Endothelial cell of hepatic sinusoid (primary cell): ENCODE measurements around the gene PGM1.
"Not testable (repeated sequence)": the region's sequence is repeated elsewhere in the genome, so short reads cannot be mapped to it uniquely, and the experiment has no call there.

ENCODE experiments used
- in situ Hi-C: cut with HindIII; loops from 2 replicates; pipeline ENCODE4 v1.10.0; 2017; ENCODE audit warnings: low sequenced_read_pairs

The PGM1 gene

GRCh38 chr1:63593303-63593885 lies at the start of gene PGM1:
TSS of gene PGM1 (plus strand) at chr1:63593411. CDS start at chr1:63593489, 78 bp downstream.
- in situ Hi-C loops, result no loop called here

GRCh38 chr1:63545780-63546179 lies 47.4 kb upstream of the PGM1 start:
- in situ Hi-C loops, result no loop called here

- in situ Hi-C loops, result no loop called here
Observed at GRCh38 chr1:63547621-63548294, 45.5 kb upstream of the PGM1 start.

- in situ Hi-C loops, result no loop called here
Observed at GRCh38 chr1:63548303-63548702, 44.9 kb upstream of the PGM1 start.

GRCh38 chr1:63548877-63549276 lies 44.3 kb upstream of the PGM1 start:
- in situ Hi-C loops, result no loop called here

- in situ Hi-C loops, result no loop called here
Observed at GRCh38 chr1:63555480-63555879, 37.7 kb upstream of the PGM1 start.

- in situ Hi-C loops, result no loop called here
Observed at GRCh38 chr1:63557365-63557987, 35.7 kb upstream of the PGM1 start.

GRCh38 chr1:63559357-63559756 lies 33.9 kb upstream of the PGM1 start:
- in situ Hi-C loops, result no loop called here

- in situ Hi-C loops, result no loop called here
Observed at GRCh38 chr1:63563745-63564144, 29.5 kb upstream of the PGM1 start.

GRCh38 chr1:63569068-63569467 lies 24.1 kb upstream of the PGM1 start:
- in situ Hi-C loops, result no loop called here

- in situ Hi-C loops, result no loop called here
Observed at GRCh38 chr1:63569640-63570316, 23.4 kb upstream of the PGM1 start.

GRCh38 chr1:63572686-63573085 lies 20.5 kb upstream of the PGM1 start:
- in situ Hi-C loops, result not testable (repeated sequence)

GRCh38 chr1:63574203-63574796 lies 18.9 kb upstream of the PGM1 start:
- in situ Hi-C loops, result not testable (repeated sequence)

GRCh38 chr1:63575340-63575826 lies 17.8 kb upstream of the PGM1 start:
- in situ Hi-C loops, result no loop called here

GRCh38 chr1:63586326-63586725 lies 6.9 kb upstream of the PGM1 start:
- in situ Hi-C loops, result not testable (repeated sequence)

GRCh38 chr1:63590166-63590560 lies 3.0 kb upstream of the PGM1 start:
- in situ Hi-C loops, result no loop called here

GRCh38 chr1:63592536-63593302 lies 492 bp upstream of the PGM1 start:
- in situ Hi-C loops, result no loop called here

GRCh38 chr1:63593886-63594605 lies 835 bp downstream of the PGM1 start:
- in situ Hi-C loops, result no loop called here

- in situ Hi-C loops, result no loop called here
Observed at GRCh38 chr1:63595435-63595834, 2.2 kb downstream of the PGM1 start.

GRCh38 chr1:63599799-63600198 lies 6.6 kb downstream of the PGM1 start:
- in situ Hi-C loops, result no loop called here
